ENCODE measurements around the gene UNC45B. TPM values are rescaled to one million over a fixed set of nuclear protein-coding genes. Genes with fewer than 3 reads are reported as not detected.

The UNC45B gene
- total RNA-seq, 3 donors from 2014 or later (not counting 1 experiment from before 2014, with no cell fraction given): 0.78 to 1.4 (median 1.2) TPM

- Mint-ChIP-seq H3K4me3 (no peak overlapping the region), H3K27ac (peak overlapping the region in 1 of 2 donors; percentile 44), H3K27me3 (ENCODE audit: low read depth in 2 of 2) (no peaks in the 10 kb centered on the region), H3K4me1 (peaks cover 45% of the 10 kb centered on the region in 2 donors), H3K36me3 (no peaks in the 10 kb centered on the region), H3K9me3 (no peaks in the 10 kb centered on the region)
- DNase-seq (no peak), ATAC-seq (no peak)
- no peak overlapping the region for H3K27ac ChIP-seq (ENCODE audit: low read length)
- H3K4me1 ChIP-seq (ENCODE audit: control insufficient read depth, insufficient read depth, low read length): peaks cover 29% of the 10 kb centered on the region
- H3K4me3 ChIP-seq (ENCODE audit: low read length): no peak overlapping the region
- 95% methylated on average over 12 of the region's 12 CpGs for WGBS (ENCODE audit: insufficient coverage)
- no peaks in the 10 kb centered on the region for H3K27me3 ChIP-seq (ENCODE audit: control insufficient read depth, insufficient read depth, low read length)
- H3K9me3 ChIP-seq (ENCODE audit: control insufficient read depth, insufficient read depth, low read length): no peaks in the 10 kb centered on the region
- intact Hi-C loops (cut with micrococcal nuclease): no loop called here
- H3K36me3 ChIP-seq (ENCODE audit: control insufficient read depth, insufficient read depth, low read length): no peaks in the 10 kb centered on the region
- no peak for TF ChIP-seq CTCF (IDR thresholded peaks at IDR 0.05)
Measured at GRCh38 chr17:35116845-35117244, 30.8 kb upstream of the UNC45B start.

GRCh38 chr17:35117984-35118383 lies 29.6 kb upstream of the UNC45B start:
- Histone ChIP-seq H3K27ac (ENCODE audit: low read length) (no peak overlapping the region), H3K4me1 (ENCODE audit: control insufficient read depth, insufficient read depth, low read length) (peaks cover 29% of the 10 kb centered on the region), H3K9me3 (ENCODE audit: control insufficient read depth, insufficient read depth, low read length) (no peaks in the 10 kb centered on the region), H3K36me3 (ENCODE audit: control insufficient read depth, insufficient read depth, low read length) (no peaks in the 10 kb centered on the region), H3K27me3 (ENCODE audit: control insufficient read depth, insufficient read depth, low read length) (no peaks in the 10 kb centered on the region), H3K4me3 (ENCODE audit: low read length) (no peak overlapping the region)
- ATAC-seq (peak in 1 of 3 donors; percentile 34), DNase-seq (peak in 1 of 2 donors; percentile 59)
- TF ChIP-seq CTCF (IDR thresholded peaks at IDR 0.05): no peak
- H3K4me3 Mint-ChIP-seq: peak overlapping the region; percentile 79
- H3K27ac Mint-ChIP-seq: peak overlapping the region; percentile 83 to 94
- intact Hi-C loops (cut with micrococcal nuclease): loop anchor here (1.0 to 2.0 kb wide), 2 partner anchors 29 to 120 kb away; no protein-coding TSS in a partner anchor
- H3K27me3 Mint-ChIP-seq (ENCODE audit: low read depth in 2 of 2): no peaks in the 10 kb centered on the region
- no peaks in the 10 kb centered on the region for H3K36me3 Mint-ChIP-seq
- no peaks in the 10 kb centered on the region for H3K9me3 Mint-ChIP-seq
- peaks cover 41 to 43% of the 10 kb centered on the region in 2 donors for H3K4me1 Mint-ChIP-seq

- no peaks in the 10 kb centered on the region for H3K36me3 ChIP-seq (ENCODE audit: control insufficient read depth, insufficient read depth, low read length)
- peaks cover 29% of the 10 kb centered on the region for H3K4me1 ChIP-seq (ENCODE audit: control insufficient read depth, insufficient read depth, low read length)
- H3K4me3 ChIP-seq (ENCODE audit: low read length): peak within 1 kb of the TSS; percentile 95
- intact Hi-C loops (cut with micrococcal nuclease): loop anchor here (1.0 to 2.0 kb wide), 4 partner anchors 31 to 699 kb away; partner anchors contain the start of gene RFFL
- no peaks in the 10 kb centered on the region for H3K9me3 ChIP-seq (ENCODE audit: control insufficient read depth, insufficient read depth, low read length)
- peak; percentile 91 for TF ChIP-seq CTCF (IDR thresholded peaks at IDR 0.05)
- H3K4me3 Mint-ChIP-seq: peak within 1 kb of the TSS; percentile 94
- DNase-seq: peak; percentile 84 to 92
- no peaks in the 10 kb centered on the region for H3K27me3 ChIP-seq (ENCODE audit: control insufficient read depth, insufficient read depth, low read length)
- H3K27ac ChIP-seq (ENCODE audit: low read length): peak within 1 kb of the TSS; percentile 82
- no peaks in the 10 kb centered on the region for H3K36me3 Mint-ChIP-seq
- ATAC-seq: peak; percentile 93 to 97 (median 95)
- no peaks in the 10 kb centered on the region for H3K27me3 Mint-ChIP-seq (ENCODE audit: low read depth in 2 of 2)
- peak within 1 kb of the TSS; percentile 83 to 94 for H3K27ac Mint-ChIP-seq
- H3K9me3 Mint-ChIP-seq: no peaks in the 10 kb centered on the region
- WGBS (ENCODE audit: insufficient coverage): under 1% methylated on average over 63 of the region's 72 CpGs
- peaks cover 32 to 40% of the 10 kb centered on the region in 2 donors for H3K4me1 Mint-ChIP-seq
Measured at GRCh38 chr17:35119370-35120165, 28.0 kb upstream of the UNC45B start, which contains the start of gene RAD51D. Gene RAD51D (minus strand): TSS chr17:35119860. CDS start chr17:35119613, 247 bp downstream.

Data from natural killer cell (primary cell).